ENCODE measurements around the gene GPC6.
"Not testable (repeated sequence)": the region's sequence is repeated elsewhere in the genome, so short reads cannot be mapped to it uniquely, and the experiment has no call there.

Gene GPC6

GRCh38 chr13:93320942-93321341 is 94.3 kb downstream of the GPC6 start:
- peak; percentile 72 for DNase-seq (ENCODE audit: low read depth)

DNA sequence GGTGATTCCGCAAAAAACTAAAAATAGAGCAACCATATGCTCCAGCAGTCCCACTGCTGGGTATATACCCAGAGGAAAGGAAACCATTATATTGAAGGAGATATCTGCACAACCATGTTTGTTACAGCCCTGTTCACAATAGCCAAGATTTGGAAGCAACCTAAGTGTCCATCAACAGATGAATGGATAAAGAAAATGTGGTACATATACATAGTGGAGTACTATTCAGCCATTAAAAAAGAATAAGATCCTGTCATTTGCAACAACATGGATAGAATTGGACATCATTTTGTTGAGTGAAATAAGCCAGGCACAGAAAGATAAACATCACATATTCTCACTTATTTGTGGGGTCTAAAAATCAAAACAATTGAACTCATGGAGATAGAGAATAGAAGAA is 97.3 kb downstream of the GPC6 start:
- DNase-seq (ENCODE audit: low read depth): not testable (repeated sequence)

- no peak for DNase-seq (ENCODE audit: low read depth)
Observed at GRCh38 chr13:93325303-93326233, 99.0 kb downstream of the GPC6 start.

- DNase-seq (ENCODE audit: low read depth): no peak
Observed at GRCh38 chr13:93326234-93326811, 99.7 kb downstream of the GPC6 start.

DNA sequence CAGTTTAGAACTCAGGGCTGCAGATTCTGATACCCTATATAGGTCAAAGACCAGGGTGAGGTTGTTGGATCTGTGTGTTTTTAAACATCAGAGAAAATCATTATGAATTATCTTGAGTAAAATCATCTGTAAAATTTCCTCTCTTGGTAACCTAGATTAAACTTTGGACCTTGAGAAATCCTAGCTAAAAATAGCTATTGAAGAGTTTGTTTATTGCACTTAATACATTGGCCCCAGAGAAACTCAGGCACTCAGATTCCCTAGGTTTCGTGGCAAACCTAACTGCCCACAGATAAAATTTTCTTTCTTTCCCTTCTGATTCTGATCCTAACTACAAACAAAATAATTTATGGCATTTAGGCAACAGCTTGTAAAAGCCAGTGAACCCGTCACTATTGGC is 102.3 kb downstream of the GPC6 start:
- peak; percentile 37 for DNase-seq (ENCODE audit: low read depth)

DNA sequence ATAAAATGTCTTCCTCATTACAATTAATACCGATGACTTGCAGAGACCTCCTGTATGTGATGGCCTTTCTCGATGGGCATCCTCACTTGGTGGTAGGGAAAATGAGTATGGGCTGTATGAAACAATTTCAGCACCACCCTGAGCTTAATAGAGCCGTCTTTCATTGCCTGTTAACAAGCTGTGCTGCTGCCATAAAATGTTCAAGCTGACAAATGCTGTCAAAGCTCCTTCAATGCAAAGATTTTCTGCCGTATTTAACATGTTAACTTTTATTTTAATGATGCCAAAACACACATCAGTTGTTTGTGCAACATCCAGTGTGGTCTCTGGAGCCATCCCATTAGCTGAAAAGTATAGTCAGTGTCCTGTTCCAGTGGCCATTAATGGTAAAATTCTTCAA is 110.1 kb downstream of the GPC6 start:
- no peak for DNase-seq (ENCODE audit: low read depth)

GRCh38 chr13:93338030-93338429 is 111.4 kb downstream of the GPC6 start:
- no peak for DNase-seq (ENCODE audit: low read depth)

- peak; percentile 38 for DNase-seq (ENCODE audit: low read depth)
Observed at GRCh38 chr13:93338906-93339305, 112.3 kb downstream of the GPC6 start.

GRCh38 chr13:93339550-93339949 is 112.9 kb downstream of the GPC6 start:
- DNase-seq (ENCODE audit: low read depth): no peak

DNA sequence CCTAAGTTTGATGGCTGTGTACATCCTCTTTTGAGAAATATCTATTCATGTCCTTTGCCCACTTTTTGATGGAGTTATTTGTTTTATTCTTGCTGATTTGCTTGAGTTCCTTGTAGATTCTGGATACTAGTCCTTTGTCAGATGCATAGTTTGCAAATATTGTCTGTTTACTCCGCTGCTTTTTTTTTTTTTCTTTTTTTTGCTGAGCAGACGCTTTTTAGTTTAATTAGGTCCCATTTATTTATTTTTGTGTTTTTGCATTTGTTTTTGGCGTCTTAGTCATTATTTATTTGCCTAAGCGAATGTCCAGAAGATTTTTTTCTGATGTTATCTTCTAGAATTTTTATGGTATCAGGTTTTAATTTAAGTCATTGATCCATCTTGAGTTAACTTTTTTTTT is 114.9 kb downstream of the GPC6 start:
- no peak for DNase-seq (ENCODE audit: low read depth)

DNA sequence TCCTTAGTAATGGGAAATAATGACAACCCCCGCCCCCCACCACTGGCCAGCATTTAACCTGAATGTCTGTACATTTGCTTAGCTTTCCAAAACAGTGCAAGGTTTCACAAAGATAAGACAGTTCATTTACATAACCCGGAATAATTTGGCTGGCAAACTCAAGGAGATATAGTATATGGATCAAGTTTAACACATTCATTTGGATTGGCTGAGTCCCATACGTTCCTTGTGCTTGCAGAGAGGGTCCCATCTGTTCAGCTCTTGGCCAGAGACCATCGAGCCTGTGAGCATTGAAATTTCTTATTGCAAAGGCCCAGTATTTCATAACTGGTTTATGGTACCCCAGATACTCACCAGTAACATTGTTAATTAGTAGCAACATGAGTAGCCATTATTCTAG is 116.5 kb downstream of the GPC6 start:
- no peak for DNase-seq (ENCODE audit: low read depth)

- DNase-seq (ENCODE audit: low read depth): no peak
Observed at GRCh38 chr13:93344048-93344705, 117.6 kb downstream of the GPC6 start.

DNA sequence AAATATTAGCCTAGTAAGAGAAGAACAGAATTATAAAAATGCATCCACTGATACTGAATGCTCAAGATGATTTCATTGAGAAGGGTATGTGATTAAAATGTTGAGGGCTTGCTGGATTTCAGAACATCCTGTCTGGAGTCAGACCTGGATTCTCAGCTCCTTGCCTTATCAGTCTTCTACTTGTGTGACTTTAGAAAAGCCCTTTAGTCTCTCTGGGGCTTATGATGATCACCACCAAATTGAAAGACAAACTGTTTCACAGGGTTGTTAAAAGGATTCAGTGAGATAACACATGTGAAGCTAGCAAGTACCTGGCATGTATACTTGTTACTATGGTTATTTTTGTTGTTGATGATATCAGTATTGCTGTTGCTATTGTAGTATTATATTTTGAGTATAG is 118.4 kb downstream of the GPC6 start:
- peak; percentile 8 for DNase-seq (ENCODE audit: low read depth)

GRCh38 chr13:93345770-93346169 is 119.2 kb downstream of the GPC6 start:
- peak; percentile 12 for DNase-seq (ENCODE audit: low read depth)

GRCh38 chr13:93352616-93353015 is 126.0 kb downstream of the GPC6 start:
- no peak for DNase-seq (ENCODE audit: low read depth)

- DNase-seq (ENCODE audit: low read depth): no peak
Observed at GRCh38 chr13:93355094-93355493, 128.5 kb downstream of the GPC6 start.

DNA sequence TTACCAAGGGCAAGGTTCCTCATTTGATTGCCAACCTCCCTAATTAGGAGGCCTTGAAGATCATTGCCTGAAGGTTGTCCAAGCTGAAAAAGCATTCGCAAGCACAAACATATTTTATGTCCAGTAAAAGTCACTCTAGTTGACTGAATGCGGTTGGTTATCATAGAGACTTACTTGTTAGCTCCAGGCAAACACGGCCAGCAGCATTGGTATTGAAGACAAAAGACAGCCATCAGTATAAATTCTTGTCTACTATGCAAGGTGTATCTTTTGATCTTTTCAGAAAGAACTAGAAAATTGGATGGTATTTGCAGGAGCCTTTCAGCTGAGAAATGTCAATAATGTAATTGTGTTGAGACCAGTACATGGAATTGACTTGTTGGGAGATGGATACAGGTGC is 129.9 kb downstream of the GPC6 start:
- no peak for DNase-seq (ENCODE audit: low read depth)

- no peak for DNase-seq (ENCODE audit: low read depth)
Observed at GRCh38 chr13:93360021-93360420, 133.4 kb downstream of the GPC6 start.

DNA sequence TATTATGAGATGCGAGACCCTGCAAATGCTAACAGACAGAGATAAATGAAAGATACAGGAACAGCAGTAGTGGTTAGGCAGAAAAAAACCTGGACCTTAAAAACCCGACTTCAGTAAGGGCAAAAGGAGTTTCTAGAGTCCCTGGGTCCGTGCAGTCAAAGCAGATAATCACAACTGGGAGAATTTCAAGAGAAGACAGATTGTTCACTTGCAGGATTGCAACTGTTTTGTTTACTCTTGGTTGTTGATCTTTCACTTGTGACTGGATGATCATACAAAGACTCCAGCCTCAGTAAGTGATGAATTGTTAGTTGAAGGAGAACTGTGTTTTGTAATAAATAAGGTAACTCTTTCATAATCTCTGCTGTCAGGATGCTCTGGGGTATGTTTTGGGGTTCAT is 135.1 kb downstream of the GPC6 start:
- peak; percentile 51 for DNase-seq (ENCODE audit: low read depth)

GRCh38 chr13:93364166-93364565 is 137.6 kb downstream of the GPC6 start:
- DNase-seq (ENCODE audit: low read depth): peak; percentile 65

- no peak for DNase-seq (ENCODE audit: low read depth)
Observed at GRCh38 chr13:93368296-93368695, 141.7 kb downstream of the GPC6 start.

- DNase-seq (ENCODE audit: low read depth): no peak
Observed at GRCh38 chr13:93368718-93369117, 142.1 kb downstream of the GPC6 start.

- no peak for DNase-seq (ENCODE audit: low read depth)
Observed at GRCh38 chr13:93372856-93373255, 146.2 kb downstream of the GPC6 start.
